GM18499 (cell line): ENCODE measurements around the gene KIR3DL2.
"Not testable (repeated sequence)": the region's sequence is repeated elsewhere in the genome, so short reads cannot be mapped to it uniquely, and the experiment has no call there.

Experiments
- ATAC-seq: cut with Tn5 transposase; IDR thresholded peaks from one replicate; pipeline ENCODE4 v1.9.1; 2021; ENCODE audit warnings: moderate number of reproducible peaks; ENCODE audit not compliant: insufficient read depth, unreplicated experiment

Gene KIR3DL2

DNA sequence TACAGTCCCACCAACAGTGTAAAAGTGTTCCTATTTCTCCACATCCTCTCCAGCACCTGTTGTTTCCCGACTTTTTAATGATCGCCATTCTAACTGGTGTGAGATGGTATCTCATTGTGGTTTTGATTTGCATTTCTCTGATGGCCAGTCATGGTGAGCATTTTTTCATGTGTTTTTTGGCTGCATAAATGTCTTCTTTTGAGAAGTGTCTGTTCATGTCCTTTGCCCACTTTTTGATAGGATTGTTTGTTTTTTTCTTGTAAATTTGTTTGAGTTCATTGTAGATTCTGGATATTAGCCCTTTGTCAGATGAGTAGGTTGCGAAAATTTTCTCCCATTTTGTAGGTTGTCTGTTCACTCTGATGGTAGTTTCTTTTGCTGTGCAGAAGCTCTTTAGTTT is 13.2 kb downstream of the KIR3DL2 start:
- ATAC-seq, result not testable (repeated sequence)

DNA sequence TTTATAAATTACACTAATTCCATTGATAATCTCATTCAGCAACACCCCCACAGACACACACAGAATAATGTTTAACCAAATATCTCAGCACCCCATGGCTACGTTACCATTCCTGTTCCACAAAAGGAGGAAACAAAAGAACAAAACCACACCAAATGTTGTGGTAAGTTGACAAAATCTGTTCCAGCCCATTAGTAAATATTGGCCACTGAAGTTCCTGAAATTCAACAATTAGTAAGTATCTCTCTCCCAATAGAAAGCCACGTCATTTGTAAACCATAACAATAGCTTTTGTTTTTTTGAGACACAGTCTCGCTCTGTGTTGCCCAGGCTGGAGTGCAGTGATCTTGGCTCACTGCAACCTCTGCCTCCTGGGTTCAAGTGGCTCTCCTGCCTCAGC is 21.5 kb downstream of the KIR3DL2 start:
- ATAC-seq, result no peak

DNA sequence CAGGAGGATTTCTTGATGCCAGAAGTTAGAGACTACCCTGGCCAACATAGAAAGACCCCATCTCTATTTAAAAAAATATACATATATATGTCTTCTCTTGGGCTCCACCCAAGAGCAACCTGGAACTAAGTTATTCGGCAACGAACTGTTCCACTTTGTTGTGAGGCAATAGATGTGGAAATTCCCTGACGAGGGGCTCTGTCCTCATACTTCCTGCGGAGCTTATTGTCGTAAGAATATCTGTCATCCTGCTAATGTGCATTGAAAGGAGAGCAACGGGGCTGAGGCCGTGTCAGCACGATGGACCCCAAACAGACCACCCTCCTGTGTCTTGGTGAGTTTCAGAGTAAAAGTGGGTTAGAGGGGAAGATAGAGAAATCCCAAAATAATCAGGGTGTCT is 23.7 kb downstream of the KIR3DL2 start, which contains the start of gene FCAR:
Gene FCAR (plus strand): TSS at position 246 of the 400 bp plus-strand sequence. CDS start 55 bp downstream, at position 301.
- ATAC-seq, result no peak

DNA sequence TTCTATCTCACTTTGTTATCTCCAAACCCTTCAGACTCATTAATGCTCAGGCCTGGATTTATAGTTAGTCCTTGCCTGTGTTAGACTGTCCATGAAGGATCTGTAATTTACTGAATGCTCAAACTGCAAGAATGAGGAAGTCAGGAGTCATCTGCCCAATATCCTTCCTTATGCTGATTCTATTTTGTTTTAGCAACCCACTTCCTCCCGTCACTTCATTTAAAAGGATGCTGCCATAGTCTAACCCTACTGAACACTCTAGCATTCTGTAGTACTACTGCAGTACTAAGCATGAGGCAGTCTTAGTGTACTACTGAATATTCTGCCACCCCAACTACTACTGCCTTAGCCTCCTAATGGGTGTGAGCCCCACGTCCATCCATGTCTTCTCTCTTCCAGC is 25.3 kb downstream of the KIR3DL2 start:
- ATAC-seq, result no peak

DNA sequence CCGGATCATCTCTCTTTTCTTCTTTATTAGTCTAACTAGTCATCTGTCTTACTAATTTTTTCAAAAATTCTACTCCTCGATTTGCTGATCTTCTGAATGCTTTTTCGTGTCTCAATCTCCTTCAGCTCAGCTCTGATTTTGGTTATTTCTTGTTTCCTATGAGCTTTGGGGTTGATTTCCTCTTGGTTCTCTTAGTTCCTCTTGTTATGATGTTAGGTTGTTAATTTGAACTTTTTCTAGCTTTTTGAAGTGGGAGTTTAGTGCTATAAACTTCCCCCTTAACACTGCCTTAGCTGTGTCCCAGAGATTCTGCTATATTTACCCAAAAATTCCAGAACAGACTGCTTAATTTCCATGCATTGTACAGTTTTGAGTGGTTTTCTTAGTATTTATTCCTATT is 27.2 kb downstream of the KIR3DL2 start:
- no peak for ATAC-seq

DNA sequence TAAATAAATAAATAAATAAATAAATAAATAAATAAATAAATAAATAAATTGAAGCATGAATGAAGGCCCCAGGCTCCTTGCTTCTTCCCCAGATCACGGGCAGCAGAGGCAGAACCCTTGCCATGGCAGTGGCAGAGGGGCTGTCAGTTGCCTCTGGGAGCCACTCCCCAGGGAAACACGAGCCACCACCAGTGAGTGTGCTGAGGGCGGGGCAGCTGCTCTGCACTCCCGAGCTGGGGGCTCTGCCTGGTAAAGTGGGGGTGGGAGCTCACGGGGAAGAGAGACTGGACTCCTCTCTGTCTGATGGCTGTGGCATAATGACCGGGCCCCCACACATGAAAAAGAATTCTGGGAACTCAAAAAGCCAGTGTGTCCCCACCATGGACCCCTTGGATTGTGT is 31.6 kb downstream of the KIR3DL2 start:
- no peak for ATAC-seq

DNA sequence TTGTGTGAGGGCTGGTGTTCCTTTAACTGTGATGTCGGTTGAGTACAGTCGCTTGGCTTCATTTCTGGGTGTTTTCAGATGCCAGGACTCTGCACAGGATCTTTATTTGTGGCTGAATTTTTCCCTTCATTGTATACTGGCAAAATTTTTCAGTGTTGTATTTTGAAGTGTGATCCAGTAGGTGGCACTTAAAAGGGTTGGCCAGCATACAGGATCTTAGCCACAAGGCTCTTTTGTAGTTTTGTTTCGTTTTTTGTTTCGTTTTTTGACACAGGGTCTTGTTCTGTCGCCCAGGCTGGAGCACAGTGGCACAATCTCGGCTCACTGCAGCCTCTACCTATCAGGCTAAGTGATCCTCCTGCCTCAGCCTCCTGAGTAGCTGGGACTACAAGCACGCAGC is 32.5 kb downstream of the KIR3DL2 start:
- no peak for ATAC-seq

DNA sequence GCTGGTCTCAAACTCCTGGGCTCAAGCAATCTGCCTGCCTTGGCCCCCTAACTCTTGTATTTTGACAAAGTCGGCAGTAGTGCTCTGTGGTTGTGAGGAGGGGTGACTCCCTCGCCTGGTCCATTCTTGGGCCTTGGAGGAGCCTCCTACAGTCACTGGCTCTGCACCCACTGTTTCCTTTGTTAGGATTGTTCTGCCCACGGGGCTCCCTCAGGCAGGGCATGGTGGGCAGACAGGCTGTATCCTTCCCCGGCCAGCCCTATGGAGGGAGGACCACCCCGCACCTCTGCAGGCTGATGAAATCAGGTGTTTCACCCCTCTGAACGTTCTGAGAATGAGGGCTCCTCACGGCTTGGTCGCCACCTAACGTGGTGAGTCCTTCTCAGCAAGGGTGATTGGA is 33.0 kb downstream of the KIR3DL2 start:
- no peak for ATAC-seq

DNA sequence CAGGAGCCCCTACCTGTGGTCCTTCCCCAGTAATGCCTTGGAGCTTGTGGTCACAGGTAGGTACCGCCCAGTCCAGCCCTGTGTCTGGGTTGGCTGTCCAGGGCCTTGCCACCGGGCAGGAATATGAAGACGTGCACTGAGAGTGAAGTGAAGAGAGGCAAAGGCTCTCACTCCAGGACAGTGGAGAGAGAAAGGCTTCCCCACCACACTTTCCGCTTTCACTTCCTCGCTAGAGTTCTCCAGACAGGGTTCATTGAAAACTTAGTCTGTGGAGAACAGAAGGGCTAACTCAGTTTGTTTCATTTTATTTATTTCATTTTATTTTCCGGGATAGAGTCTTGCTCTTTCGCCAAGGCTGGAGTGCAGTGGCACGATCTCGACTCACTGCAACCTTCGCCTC is 38.0 kb downstream of the KIR3DL2 start:
- no peak for ATAC-seq

DNA sequence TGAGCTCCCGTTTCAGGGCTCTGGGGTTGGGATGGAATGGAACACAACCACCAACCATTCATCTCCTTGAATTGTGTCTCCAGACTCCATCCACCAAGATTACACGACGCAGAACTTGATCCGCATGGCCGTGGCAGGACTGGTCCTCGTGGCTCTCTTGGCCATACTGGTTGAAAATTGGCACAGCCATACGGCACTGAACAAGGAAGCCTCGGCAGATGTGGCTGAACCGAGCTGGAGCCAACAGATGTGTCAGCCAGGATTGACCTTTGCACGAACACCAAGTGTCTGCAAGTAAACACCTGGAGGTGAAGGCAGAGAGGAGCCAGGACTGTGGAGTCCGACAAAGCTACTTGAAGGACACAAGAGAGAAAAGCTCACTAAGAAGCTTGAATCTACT is 39.3 kb downstream of the KIR3DL2 start:
- ATAC-seq, result no peak

DNA sequence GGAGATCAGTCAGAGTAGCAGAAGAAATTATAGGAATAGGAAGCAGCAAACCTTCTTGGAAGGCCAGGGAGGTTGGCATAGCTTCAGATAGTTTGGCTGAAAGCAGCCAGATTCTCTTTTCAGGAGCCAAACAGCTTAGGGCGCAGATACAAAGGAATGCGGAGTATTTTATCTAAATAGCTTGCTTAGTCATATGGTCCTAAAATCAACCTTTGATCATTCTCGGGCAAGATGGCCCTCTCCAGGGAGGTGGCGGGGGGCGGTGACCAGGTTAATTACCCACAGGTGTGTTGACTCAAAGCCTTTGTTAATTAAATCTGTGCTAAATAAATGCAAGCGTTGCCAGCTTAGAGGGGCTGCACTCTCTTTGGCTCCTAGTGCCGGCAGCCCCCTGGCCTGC is 43.2 kb downstream of the KIR3DL2 start:
- no peak for ATAC-seq

DNA sequence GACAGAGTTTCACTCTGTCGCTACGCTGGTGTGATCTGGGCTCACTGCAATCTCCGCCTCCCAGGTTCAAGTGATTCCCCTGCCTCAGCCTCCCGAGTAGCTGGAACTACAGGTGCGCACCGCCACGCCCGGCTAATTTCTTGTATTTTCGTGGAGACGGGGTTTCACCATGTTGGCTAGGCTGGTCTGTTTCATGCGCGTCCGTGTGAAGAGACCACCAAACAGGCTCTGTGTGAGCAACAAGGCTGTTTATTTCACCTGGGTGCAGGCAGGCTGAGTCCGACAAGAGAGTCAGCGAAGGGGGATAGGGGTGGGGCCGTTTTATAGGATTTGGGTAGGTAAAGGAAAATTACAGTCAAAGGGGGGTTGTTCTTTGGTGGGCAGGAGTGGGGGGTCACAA is 43.9 kb downstream of the KIR3DL2 start:
- not testable (repeated sequence) for ATAC-seq

DNA sequence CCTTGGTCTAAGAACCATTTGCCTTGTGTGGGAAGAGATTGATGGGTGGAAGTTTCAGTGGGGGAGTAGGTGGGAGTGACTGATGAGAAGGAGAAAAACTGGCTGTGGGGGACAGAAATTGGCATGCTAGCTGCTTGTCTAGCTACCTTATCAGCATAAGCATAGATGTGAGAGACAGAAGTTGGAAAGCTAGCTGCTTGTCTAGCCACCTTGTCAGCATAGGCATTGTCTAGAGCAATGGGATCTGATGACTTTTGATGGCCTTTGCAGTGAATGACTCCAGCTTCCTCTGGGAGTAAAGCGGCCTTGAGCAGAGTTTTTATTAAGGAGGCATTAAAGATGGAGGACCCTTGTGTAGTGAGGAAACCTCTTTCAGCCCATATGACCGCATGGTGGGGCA is 45.8 kb downstream of the KIR3DL2 start:
- no peak for ATAC-seq

DNA sequence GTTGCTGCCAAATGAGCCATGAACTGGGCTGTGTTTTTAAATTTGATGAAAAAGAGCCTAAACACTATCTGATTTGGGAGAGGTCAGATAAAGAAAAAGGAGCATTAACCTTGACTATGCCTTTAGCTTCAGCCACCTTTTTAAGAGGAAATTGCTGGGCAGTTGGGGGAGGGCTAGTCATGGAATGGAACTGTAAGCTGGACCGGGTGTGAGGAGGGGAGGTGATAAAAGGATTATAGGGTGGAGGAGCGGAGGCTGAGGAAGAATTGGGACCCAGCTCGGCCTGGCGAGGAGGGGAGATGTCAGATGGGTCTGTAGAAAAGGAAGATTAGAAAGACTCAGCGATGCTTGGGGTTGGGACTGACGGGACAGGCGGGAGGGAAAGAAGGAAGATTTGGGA is 48.4 kb downstream of the KIR3DL2 start:
- not testable (repeated sequence) for ATAC-seq

DNA sequence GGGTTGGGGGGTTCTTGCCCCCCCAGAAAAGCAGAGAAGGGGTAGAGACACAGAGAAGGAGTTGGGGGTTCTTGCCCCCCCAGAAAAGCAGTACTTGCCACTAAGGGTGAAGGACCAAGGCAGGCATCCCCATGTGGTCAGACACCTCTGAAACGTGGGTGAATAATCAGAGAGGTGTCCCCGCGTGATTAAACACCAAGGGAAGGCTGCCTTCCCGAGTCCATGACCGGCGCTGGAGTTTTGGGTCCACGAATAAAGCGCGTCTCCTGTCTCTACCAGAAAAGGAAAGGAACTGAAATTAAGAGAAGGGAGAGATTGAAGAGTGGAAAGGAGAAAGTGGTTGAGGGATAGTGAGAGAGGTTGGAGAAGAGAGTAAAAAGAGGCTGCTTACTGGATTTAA is 49.4 kb downstream of the KIR3DL2 start:
- not testable (repeated sequence) for ATAC-seq

DNA sequence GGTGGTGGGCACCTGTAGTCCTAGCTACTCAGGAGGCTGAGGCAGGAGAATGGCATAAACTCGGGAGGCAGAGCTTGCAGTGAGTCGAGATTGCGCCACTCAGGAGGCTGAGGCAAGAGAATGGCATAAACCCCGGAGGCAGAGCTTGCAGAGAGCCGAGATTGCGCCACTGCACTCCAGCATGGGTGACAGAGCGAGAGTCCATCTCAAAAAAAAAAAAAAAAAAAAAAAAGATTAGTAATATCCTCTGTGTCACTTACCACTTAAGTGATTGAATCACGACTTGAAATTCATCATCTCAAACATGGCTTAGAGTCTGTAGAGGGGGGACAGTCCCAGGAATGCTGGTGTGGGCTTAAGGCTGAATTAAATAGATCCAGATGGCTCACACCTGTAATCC is 50.9 kb downstream of the KIR3DL2 start:
- not testable (repeated sequence) for ATAC-seq

DNA sequence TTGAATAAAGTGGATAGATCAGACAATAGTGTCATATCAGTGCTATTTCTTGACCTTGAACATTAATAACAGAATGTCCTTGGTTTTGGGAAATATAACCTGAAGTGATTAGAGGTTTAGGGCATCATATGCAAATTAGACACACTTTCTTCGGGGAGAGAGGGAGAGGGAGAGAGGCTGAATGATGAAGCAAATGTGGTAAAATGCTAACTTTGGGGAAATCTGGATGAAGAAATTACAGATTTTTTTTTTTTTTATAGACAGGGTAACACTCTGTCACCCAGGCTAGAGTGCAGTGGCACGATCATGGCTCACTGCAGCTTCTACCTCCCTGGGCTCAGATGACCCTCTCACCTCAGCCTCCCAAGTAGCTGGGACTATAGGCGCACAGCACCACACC is 51.8 kb downstream of the KIR3DL2 start:
- no peak for ATAC-seq

DNA sequence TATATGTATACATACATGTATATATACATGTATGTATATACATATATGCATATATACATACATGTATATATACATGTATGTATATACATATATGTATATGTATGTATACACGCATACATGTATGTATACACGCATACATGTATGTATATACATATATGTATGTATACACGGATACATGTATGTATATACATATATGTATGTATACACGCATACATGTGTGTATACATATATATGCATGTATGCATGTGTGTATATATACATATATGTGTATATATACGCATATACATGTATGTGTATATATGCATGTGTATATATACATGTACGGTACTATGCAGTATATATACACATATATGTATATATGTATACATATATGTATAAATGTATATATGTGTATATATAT is 53.1 kb downstream of the KIR3DL2 start:
- no peak for ATAC-seq

DNA sequence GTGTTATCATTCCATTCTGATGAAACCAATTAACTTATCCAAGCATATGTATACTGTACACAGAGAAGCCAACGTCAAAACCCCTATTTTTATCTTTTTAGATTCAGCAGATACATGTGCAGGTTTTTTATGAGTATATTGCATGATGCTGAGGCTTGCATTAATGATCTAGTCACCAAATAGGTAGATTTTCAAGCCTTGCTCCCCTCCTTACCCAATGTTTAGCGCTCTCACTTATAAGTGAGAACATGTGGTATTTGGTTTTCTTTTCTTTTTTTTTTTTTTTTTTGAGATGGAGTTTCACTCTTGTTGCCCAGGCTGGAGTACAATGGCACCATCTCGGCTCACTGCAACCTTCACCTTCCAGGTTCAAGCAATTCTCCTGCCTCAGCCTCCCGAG is 54.0 kb downstream of the KIR3DL2 start:
- ATAC-seq, result not testable (repeated sequence)

DNA sequence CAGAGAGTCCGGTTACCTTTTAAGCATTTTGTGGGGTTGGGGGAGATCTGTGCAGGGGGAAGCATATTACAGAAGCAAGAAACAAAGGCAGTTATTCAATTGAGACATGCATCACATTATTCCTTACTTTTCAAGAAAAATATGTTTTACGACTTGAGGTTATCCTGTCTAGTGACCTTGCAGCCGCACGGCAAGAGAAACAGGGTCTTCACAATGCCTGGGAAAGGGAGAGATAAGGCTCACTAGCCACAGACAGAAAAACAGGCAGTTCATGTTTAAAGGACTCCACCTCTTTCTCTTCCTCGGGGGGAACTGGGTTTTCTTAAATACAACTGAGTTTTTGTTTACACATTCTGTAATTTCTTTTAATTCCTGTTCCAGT is 55.2 kb downstream of the KIR3DL2 start:
- ATAC-seq, result no peak

DNA sequence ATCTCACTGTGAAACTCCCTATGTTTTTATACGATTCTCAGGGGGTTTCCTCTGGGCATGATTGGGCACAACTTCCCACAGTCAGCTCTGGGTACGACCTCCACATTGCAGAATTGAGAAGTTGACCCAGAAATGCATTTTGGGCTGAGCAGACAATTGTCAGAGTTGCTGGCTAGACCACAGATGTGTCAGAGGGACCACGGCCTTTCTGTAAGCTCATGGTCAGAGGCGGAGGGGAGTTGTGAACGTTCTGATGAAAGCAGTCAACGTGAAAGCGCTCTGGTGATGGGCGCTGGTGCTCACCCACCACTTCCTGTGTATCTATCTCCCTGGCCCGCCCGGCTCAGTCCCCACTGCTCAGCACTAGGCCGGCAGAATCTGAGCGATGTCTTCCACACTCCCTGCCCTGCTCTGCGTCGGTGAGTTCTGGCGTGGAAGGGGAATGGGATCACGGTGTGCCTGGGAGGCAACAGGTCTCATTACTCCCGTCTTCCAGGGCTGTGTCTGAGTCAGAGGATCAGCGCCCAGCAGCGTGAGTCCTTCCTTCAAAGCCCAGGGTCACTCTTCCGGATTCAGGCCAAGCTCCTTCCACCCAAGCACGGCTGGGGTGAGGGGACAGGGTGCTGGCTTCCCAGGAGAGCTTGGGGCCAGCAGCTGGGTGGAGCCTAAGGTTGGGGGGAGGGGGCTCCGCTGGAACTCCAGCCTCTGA is 55.7 kb downstream of the KIR3DL2 start, which contains the start of gene NCR1:
Gene NCR1 (plus strand): TSS at position 346 of the 709 bp plus-strand sequence. CDS start 40 bp downstream, at position 386.
- ATAC-seq, result no peak

DNA sequence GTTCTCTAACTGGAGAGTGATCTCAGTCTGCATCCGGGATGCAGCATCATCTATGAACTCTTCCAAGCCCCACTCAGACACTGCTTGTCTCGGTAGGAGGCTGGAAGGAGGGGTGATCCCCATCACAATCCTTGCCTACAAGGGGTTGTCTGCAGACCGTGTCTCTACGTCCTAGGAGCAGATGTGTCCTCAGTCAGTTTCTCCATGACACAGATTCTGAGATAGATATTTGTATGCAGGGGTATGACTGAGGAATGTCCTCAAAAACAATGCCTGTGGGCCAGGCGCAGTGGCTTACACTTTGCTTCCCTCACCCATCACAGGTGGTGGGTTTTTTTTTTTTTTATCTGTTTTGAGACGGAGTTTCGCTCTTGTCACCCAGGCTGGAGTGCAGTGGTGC is 56.6 kb downstream of the KIR3DL2 start:
- no peak for ATAC-seq
